Esophagus mucosa (tissue), 1 donor: ENCODE data around the gene PAN3. TPM values are rescaled to one million over a fixed set of nuclear protein-coding genes. Genes with fewer than 3 reads are reported as not detected.

Experiments used
- ATAC-seq: fragments of 200-7000 bp; cut with Tn5 transposase; one replicate; pipeline ENCODE4 v1.9.1; 2020
- total RNA-seq: library from RNA; stranded (reverse); gene quantifications from one replicate; pipeline ENCODE4 v1.2.4, GENCODE V29; 2023
- donor health status: DM: yes; HTN: yes; CAD: no.

PAN3 gene
- total RNA-seq, 1 donor from 2014 or later: 18.5 TPM

GRCh38 chr13:28229522-28230411, 91.4 kb downstream of the PAN3 start:
- ATAC-seq: no peak

- no peak for ATAC-seq
Measured at GRCh38 chr13:28231642-28232041, 93.3 kb downstream of the PAN3 start.

- no peak for ATAC-seq
Measured at GRCh38 chr13:28237944-28238343, 99.6 kb downstream of the PAN3 start.

GRCh38 chr13:28239374-28239773, 101.0 kb downstream of the PAN3 start:
- ATAC-seq: no peak

GRCh38 chr13:28245465-28245864, 107.1 kb downstream of the PAN3 start:
- ATAC-seq: no peak

- no peak for ATAC-seq
Measured at GRCh38 chr13:28246891-28247290, 108.5 kb downstream of the PAN3 start.

- ATAC-seq: no peak
Measured at GRCh38 chr13:28248080-28248479, 109.7 kb downstream of the PAN3 start.

- no peak for ATAC-seq
Measured at GRCh38 chr13:28250542-28250941, 112.2 kb downstream of the PAN3 start.

- no peak for ATAC-seq
Measured at GRCh38 chr13:28251466-28251865, 113.1 kb downstream of the PAN3 start.

- ATAC-seq: no peak
Measured at GRCh38 chr13:28252547-28252946, 114.2 kb downstream of the PAN3 start.

- ATAC-seq: no peak
Measured at GRCh38 chr13:28257305-28257704, 119.0 kb downstream of the PAN3 start.

- no peak for ATAC-seq
Measured at GRCh38 chr13:28258417-28258816, 120.1 kb downstream of the PAN3 start.

GRCh38 chr13:28267497-28267896, 129.2 kb downstream of the PAN3 start:
- ATAC-seq: no peak

GRCh38 chr13:28268800-28269223, 130.5 kb downstream of the PAN3 start:
- no peak for ATAC-seq

GRCh38 chr13:28271056-28271840, 132.9 kb downstream of the PAN3 start:
- no peak for ATAC-seq

- no peak for ATAC-seq
Measured at GRCh38 chr13:28273919-28274318, 135.6 kb downstream of the PAN3 start.

- ATAC-seq: no peak
Measured at GRCh38 chr13:28282451-28282850, 144.1 kb downstream of the PAN3 start.

GRCh38 chr13:28283600-28283999, 145.3 kb downstream of the PAN3 start:
- no peak for ATAC-seq

- no peak for ATAC-seq
Measured at GRCh38 chr13:28286263-28286662, 147.9 kb downstream of the PAN3 start.

GRCh38 chr13:28297341-28297740, 159.0 kb downstream of the PAN3 start:
- ATAC-seq: no peak

GRCh38 chr13:28299916-28300315, 161.6 kb downstream of the PAN3 start:
- no peak for ATAC-seq

GRCh38 chr13:28301839-28302238, 163.5 kb downstream of the PAN3 start:
- no peak for ATAC-seq

- no peak for ATAC-seq
Measured at GRCh38 chr13:28306325-28306724, 168.0 kb downstream of the PAN3 start.

GRCh38 chr13:28313579-28313978, 175.2 kb downstream of the PAN3 start:
- no peak for ATAC-seq
